ENCODE measurements around the gene EGF.
"Not testable (repeated sequence)": the region's sequence is repeated elsewhere in the genome, so short reads cannot be mapped to it uniquely, and the experiment has no call there.

The EGF gene

GRCh38 chr4:109998867-109999584 lies 86.3 kb downstream of the EGF start:
- no peak for DNase-seq

DNA sequence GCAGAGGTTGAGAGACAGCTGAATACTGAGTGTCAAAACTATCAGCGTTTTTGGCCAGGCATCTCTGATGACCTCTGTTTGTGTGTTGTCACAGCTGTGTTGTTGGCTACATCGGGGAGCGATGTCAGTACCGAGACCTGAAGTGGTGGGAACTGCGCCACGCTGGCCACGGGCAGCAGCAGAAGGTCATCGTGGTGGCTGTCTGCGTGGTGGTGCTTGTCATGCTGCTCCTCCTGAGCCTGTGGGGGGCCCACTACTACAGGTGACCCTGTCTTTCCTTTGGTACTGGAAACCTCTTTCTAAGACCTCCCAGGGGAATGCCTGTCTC lies 86.9 kb downstream of the EGF start:
- DNase-seq, result no peak

GRCh38 chr4:110002326-110002725 lies 89.6 kb downstream of the EGF start:
- DNase-seq, result no peak

GRCh38 chr4:110003401-110004187 lies 90.9 kb downstream of the EGF start:
- no peak for DNase-seq

- no peak for DNase-seq
Measured at GRCh38 chr4:110004556-110004955, 91.9 kb downstream of the EGF start.

DNA sequence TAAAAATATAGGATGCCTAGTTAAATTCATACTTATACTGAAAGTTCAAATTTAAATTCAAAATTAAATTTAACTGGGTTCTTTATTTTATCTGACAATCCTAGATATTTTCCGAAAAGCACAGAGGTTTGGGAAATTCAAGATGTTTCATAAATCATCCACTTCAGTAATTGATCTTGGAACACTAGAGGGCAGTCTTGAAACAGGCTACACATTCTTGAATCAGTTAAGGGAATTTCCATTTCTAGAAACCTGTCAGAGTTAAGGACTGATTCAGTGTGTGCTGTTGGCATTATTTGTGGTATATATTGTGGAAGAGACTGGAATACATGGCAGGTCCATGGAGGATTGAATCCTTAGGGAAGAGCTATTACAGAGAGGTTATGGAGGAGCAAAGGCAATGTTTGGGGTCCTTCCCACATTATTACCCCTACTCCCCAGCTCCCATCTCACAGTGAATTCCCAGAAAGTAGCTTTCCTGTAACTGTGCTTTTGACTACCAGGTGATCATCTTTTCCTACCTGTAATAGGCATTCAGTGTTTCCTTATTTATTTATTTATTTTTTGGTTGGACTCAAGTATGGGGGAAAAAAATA lies 92.9 kb downstream of the EGF start:
- DNase-seq, result no peak

- no peak for DNase-seq
Measured at GRCh38 chr4:110007217-110007616, 94.5 kb downstream of the EGF start.

DNA sequence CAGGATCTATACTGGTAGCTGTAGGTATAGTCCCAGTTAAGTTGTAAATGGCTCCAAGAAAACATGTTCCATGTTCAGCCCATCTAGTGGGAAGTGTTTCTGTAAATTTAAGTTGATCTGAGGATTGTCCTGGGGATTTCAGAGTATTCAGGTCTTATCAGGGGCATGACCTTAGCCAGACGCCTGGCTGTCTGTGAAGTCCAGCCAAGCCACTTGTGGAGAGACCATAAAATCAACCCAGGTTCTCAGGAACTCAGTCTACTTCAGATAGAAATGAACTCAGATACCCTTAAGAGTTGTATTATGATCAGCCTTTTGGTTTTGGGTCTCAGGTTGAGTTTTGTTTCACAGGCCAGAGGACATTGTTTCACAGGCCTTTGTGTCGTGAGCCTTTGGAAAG lies 95.9 kb downstream of the EGF start:
- DNase-seq, result no peak

DNA sequence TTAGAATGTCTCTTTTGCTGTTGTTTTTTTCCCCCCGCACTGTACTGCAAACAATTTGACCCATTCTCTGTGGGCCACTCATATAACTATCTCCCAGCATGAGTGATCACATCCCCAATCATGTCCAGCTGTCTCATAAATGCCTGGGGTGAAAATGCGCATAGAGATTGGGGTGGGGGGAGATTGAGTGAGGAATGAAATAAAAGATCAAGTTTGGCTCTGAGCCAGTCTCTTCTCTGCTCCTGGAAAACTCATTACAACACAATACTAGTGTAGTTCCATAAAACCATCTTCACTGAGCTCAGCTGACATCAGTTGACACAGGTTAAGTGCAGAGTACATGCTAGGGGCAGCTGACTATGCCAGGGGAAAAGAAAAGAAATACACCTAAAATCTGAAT lies 96.9 kb downstream of the EGF start:
- no peak for DNase-seq

GRCh38 chr4:110010797-110011196 lies 98.1 kb downstream of the EGF start:
- DNase-seq, result no peak

- no peak for DNase-seq
Measured at GRCh38 chr4:110012917-110013316, 100.2 kb downstream of the EGF start.

DNA sequence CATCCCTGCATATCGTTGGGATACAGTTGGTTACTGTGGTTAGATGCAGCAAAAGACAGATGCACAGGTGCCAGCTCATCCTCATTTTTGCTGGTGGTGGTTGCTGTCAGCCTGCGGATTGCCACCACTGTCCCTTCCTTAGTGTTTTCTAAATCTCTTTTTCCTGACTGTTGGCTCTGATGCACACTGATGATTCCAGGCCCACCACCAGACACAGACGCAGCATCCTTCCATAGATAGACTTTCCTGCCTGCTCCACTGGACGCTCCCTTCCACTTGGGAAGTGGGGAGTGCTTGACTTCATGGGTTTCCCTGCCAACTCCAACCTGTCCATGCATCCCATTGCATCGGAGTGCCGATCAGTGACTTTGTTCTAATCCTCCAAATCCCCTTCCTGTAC lies 101.5 kb downstream of the EGF start:
- no peak for DNase-seq

GRCh38 chr4:110019153-110019552 lies 106.5 kb downstream of the EGF start:
- no peak for DNase-seq

DNA sequence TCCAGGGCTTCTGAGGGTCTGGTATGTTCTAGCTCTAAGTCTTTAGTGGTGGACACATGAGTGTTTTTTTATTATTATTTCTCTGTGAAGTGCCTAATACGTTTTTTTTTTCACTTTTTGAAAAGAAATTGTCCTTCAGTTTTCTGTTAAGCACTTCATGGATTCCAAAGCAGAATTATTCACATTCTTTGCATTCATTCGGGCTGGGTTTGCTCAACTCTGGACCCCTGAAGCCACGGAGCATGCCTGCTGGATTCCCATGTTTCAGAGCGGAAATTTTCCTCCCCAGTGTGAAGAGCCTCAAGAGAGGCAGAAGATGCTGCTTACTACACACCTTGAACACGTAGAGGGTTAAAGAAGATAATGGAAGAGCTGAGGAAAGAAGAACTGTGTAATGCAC lies 107.5 kb downstream of the EGF start:
- no peak for DNase-seq

- DNase-seq, result no peak
Measured at GRCh38 chr4:110020646-110021443, 108.2 kb downstream of the EGF start.

DNA sequence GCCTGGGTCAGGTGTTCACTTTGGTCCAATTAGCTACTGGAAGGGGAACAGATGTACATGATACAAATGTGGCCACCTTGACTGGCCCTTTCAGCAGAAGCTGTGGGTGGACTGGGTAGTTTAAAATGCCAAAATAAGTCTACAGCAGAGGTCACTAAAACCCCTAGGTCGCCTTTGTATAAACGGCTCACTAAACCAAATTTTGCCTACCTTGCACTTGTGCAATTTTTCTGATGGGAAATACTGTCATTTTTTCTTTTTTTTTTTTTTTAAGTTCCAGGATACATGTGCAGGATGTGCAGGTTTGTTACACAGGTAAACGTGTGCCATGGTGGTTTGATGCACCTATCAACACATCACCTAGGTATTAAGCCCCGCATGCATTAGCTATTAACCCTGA lies 109.8 kb downstream of the EGF start:
- no peak for DNase-seq

- no peak for DNase-seq
Measured at GRCh38 chr4:110025056-110025455, 112.4 kb downstream of the EGF start.

GRCh38 chr4:110025718-110026117 lies 113.0 kb downstream of the EGF start:
- no peak for DNase-seq

- DNase-seq, result no peak
Measured at GRCh38 chr4:110032603-110033002, 119.9 kb downstream of the EGF start.

DNA sequence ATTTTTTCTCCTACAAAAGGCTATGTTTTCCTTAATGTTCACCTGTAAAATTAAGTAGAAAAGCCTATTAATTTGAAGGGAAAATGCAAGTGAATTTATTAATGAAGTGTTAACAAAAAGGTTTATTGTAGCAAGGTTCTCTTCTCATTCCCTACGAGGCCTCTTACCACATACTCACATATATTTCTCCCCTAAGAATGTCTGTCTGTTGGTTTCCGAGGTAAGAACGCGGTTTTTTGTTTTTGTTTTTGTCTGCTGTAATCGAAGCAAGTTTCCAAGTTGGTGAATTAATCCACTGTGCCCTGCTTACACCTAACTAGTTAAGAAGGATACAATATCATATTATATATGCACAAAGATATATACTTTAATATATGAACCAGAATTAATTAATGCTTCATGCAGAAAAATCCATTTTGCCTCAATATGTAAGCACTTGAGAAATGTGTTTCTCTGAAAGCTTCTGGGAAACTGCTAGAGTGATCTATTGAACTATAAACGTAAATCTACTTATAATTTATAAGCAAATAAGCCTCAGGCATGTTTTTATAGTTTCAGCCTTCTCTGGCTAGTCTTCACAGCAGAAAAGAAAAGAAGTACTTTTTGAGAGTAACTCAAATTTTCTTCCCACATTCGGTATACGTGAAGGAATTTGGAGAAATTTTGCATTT lies 120.8 kb downstream of the EGF start:
- DNase-seq, result no peak

- DNase-seq, result no peak
Measured at GRCh38 chr4:110034026-110034393, 121.3 kb downstream of the EGF start.

DNA sequence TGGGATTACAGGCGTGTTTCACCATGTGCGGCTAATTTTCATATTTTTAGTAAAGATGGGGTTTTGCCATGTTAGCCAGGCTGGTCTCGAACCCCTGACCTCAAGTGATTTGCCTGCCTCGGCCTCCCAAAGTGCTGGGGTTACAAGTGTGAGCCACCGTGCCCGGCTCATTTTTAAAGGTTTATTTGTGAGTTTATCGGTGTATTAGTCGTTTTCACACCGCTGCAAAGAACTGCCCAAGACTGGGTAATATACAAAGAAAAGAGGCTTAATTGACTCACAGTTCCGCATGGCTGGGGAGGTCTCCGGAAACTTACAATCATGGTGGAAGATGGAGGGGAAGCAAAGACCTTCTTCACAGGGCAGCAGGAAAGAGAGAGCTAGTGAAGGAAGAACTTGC lies 126.5 kb downstream of the EGF start:
- not testable (repeated sequence) for DNase-seq

- no peak for DNase-seq
Measured at GRCh38 chr4:110041735-110042134, 129.1 kb downstream of the EGF start.

Measured in NCI-H2171 (cell line).